OCI-LY7 (cell line): Measurements from ENCODE around the gene SLC20A1.

Experiments
- CTCF ChIP-seq: fragments of 200-600 bp; sonication (generic); conservative IDR thresholded peaks from 2 replicates; pipeline ENCODE4 v1.5.1; 2014; ENCODE audit warnings: mild to moderate bottlenecking, antibody characterized with exemption, low read length, moderate library complexity, mixed read lengths
- EZH2phosphoT487 ChIP-seq: fragments of 200-600 bp; sonication (generic); IDR thresholded peaks from 2 replicates; pipeline ENCODE4 v1.6.1; 2018; ENCODE audit warnings: low read depth, borderline replicate concordance, mild to moderate bottlenecking, mixed run types, antibody characterized with exemption, low read length, moderate library complexity, mixed read lengths

DNA sequence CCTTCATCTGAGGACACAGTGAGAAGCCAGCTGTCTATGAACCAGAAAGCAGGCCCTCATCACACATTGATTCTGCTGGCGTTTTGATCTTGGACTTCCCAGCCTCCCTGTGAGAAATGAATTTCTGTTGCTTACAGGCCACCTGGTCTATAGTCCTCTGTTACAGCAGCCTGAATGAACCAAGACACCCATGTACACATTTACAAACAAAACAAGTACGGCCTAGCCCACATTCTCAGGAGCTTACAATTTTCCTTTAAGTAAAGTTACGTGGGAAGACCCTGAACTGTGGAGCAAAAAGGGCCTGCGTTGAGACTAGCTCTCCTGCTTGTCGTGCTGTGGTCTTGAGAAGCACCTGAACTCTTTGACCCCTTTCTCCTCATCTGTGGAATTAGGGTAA, 12.0 kb upstream of the SLC20A1 start:
- TF ChIP-seq EZH2phosphoT487 (no peak), CTCF (no peak)
